ENCODE data around the gene MAN1A2.
"Not testable (repeated sequence)": the region's sequence is repeated elsewhere in the genome, so short reads cannot be mapped to it uniquely, and the experiment has no call there.

Gene MAN1A2

GRCh38 chr1:117398957-117399356 lies 31.7 kb downstream of the MAN1A2 start:
- DNase-seq (ENCODE audit: low read depth) = no peak

- no peak for DNase-seq (ENCODE audit: low read depth)
These were observed 34.5 kb downstream of the MAN1A2 start for GRCh38 chr1:117401761-117402160.

- no peak for DNase-seq (ENCODE audit: low read depth)
These were observed 36.3 kb downstream of the MAN1A2 start for GRCh38 chr1:117403597-117403996.

- DNase-seq (ENCODE audit: low read depth) = no peak
These were observed 37.8 kb downstream of the MAN1A2 start for GRCh38 chr1:117405042-117405441.

GRCh38 chr1:117412472-117412871 lies 45.2 kb downstream of the MAN1A2 start:
- no peak for DNase-seq (ENCODE audit: low read depth)

GRCh38 chr1:117413412-117413811 lies 46.2 kb downstream of the MAN1A2 start:
- DNase-seq (ENCODE audit: low read depth) = no peak

GRCh38 chr1:117414943-117415342 lies 47.7 kb downstream of the MAN1A2 start:
- no peak for DNase-seq (ENCODE audit: low read depth)

GRCh38 chr1:117416004-117416403 lies 48.8 kb downstream of the MAN1A2 start:
- DNase-seq (ENCODE audit: low read depth) = no peak

- DNase-seq (ENCODE audit: low read depth) = no peak
These were observed 49.4 kb downstream of the MAN1A2 start for GRCh38 chr1:117416546-117417125.

- peak; percentile 2 for DNase-seq (ENCODE audit: low read depth)
These were observed 57.9 kb downstream of the MAN1A2 start for GRCh38 chr1:117425050-117425734.

GRCh38 chr1:117427297-117427696 lies 60.0 kb downstream of the MAN1A2 start:
- no peak for DNase-seq (ENCODE audit: low read depth)

- peak; percentile 35 for DNase-seq (ENCODE audit: low read depth)
These were observed 66.7 kb downstream of the MAN1A2 start for GRCh38 chr1:117433943-117434342.

- DNase-seq (ENCODE audit: low read depth) = peak; percentile 45
These were observed 69.3 kb downstream of the MAN1A2 start for GRCh38 chr1:117436513-117436912.

GRCh38 chr1:117447661-117448060 lies 80.4 kb downstream of the MAN1A2 start:
- DNase-seq (ENCODE audit: low read depth) = peak; percentile 11

GRCh38 chr1:117452216-117452615 lies 85.0 kb downstream of the MAN1A2 start:
- no peak for DNase-seq (ENCODE audit: low read depth)

GRCh38 chr1:117453958-117454357 lies 86.7 kb downstream of the MAN1A2 start:
- no peak for DNase-seq (ENCODE audit: low read depth)

GRCh38 chr1:117458410-117458809 lies 91.2 kb downstream of the MAN1A2 start:
- not testable (repeated sequence) for DNase-seq (ENCODE audit: low read depth)

- DNase-seq (ENCODE audit: low read depth) = peak; percentile 2
These were observed 99.5 kb downstream of the MAN1A2 start for GRCh38 chr1:117466761-117467160.

GRCh38 chr1:117467336-117467735 lies 100.1 kb downstream of the MAN1A2 start:
- DNase-seq (ENCODE audit: low read depth) = no peak

GRCh38 chr1:117473063-117473462 lies 105.8 kb downstream of the MAN1A2 start:
- DNase-seq (ENCODE audit: low read depth) = no peak

- DNase-seq (ENCODE audit: low read depth) = not testable (repeated sequence)
These were observed 108.2 kb downstream of the MAN1A2 start for GRCh38 chr1:117475495-117475894.

- no peak for DNase-seq (ENCODE audit: low read depth)
These were observed 111.8 kb downstream of the MAN1A2 start for GRCh38 chr1:117479086-117479485.

GRCh38 chr1:117481410-117481809 lies 114.2 kb downstream of the MAN1A2 start:
- DNase-seq (ENCODE audit: low read depth) = no peak

- no peak for DNase-seq (ENCODE audit: low read depth)
These were observed 126.7 kb downstream of the MAN1A2 start for GRCh38 chr1:117493906-117494305.

Measured in amniotic epithelial cell (primary cell).